Suprapubic skin (tissue), 4 donors: ENCODE measurements around the gene SLC17A2. TPM values are rescaled to one million over a fixed set of nuclear protein-coding genes. Genes with fewer than 3 reads are reported as not detected.

Source experiments
- DNase-seq, 2 donors: peaks; one replicate each; pipeline ENCODE4 v3.0.0-alpha.2; 2019; ENCODE audit warnings: low spot score in 2 of 2
- H3K27ac ChIP-seq: fragments of 200-600 bp; sonication (generic); one replicate; pipeline ENCODE4 v1.5.1; 2019
- H3K27me3 ChIP-seq: fragments of 200-600 bp; sonication (generic); one replicate; pipeline ENCODE4 v1.5.1; 2019
- H3K36me3 ChIP-seq: fragments of 200-600 bp; sonication (generic); one replicate; pipeline ENCODE4 v1.5.1; 2019
- H3K4me1 ChIP-seq: fragments of 200-600 bp; sonication (generic); one replicate; pipeline ENCODE4 v1.5.1; 2019
- H3K4me3 ChIP-seq: fragments of 200-600 bp; sonication (generic); one replicate; pipeline ENCODE4 v1.5.1; 2019; ENCODE audit warnings: mild to moderate bottlenecking
- H3K9me3 ChIP-seq: fragments of 200-600 bp; sonication (generic); one replicate; pipeline ENCODE4 v1.5.1; 2019
- EP300 ChIP-seq: sonication (generic); formaldehyde crosslinking; IDR thresholded peaks from one replicate; pipeline ENCODE4 v1.6.1; 2017; ENCODE audit warnings: antibody characterized with exemption
- POLR2A ChIP-seq, 2 donors: fragments of 450-650 bp; IDR thresholded peaks; one replicate each; pipeline ENCODE4 v1.6.1; 2017; ENCODE audit warnings: antibody characterized with exemption in 2 of 2, mild to moderate bottlenecking in 2 of 2, moderate library complexity in 2 of 2
- POLR2AphosphoS5 ChIP-seq, 3 donors: sonication (generic); formaldehyde crosslinking; IDR thresholded peaks; one replicate each; pipeline ENCODE4 v1.6.1; 2017; ENCODE audit warnings: antibody characterized with exemption in 3 of 3
- WGBS: methylation state at CpG from one replicate; pipeline ENCODE4 v1.1.5; 2018; 5-methylcytosine and 5-hydroxymethylcytosine counted together
- total RNA-seq, 4 donors: library from RNA; depleted of rRNA; stranded (reverse); fragments of >200 nt; gene quantifications; one replicate each; pipeline ENCODE4 v1.1.0, GENCODE V29; 2016
- TF ChIP-seq, protein P1 (sequence below), 2 donors: fragments of 200-600 bp in 1 of 2; fragments of 450-650 bp in 1 of 2; sonication (generic) in 1 of 2; IDR thresholded peaks; one replicate each; pipeline ENCODE4 v1.5.1; 2016 to 2019; ENCODE audit warnings: antibody characterized with exemption in 2 of 2, mild to moderate bottlenecking in 1 of 2, moderate library complexity in 1 of 2

The SLC17A2 gene
- total RNA-seq, 4 donors from 2014 or later = not detected

DNA sequence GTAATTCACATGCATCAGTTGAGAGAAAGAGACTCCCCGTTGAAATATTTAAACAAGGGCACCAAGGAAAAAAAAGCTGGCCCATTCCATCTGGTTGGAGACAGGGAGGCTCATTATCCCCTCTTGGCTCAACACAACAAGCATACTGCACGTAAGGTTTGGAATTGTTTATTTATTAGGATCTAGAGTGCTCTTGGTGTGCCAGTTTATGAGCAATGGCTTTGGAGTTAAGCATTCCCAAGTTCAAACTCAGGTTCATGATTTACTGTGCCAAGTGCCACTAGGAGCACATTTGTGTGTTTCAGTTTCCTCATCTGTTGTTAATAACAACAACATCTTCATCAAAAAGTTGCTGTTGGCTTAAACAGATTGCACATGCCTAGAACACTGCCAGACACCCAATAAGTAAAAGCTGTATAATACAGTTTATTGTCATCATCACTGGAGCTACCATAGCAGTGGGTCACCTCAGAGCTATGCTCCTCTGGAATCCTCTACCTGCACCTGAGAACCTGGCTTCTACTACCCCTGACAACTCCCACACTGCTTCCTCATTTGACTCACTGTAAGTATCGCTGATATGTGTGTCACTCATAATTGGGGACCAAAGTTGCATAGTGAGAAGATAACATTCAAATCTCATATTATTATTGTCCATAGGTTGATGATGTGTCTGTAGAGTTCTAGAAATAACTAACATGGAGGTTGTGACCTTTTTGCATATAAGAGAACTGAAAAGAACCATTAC, 61.9 kb downstream of the SLC17A2 start:
- WGBS = 80% methylated on average over 3 of the region's 3 CpGs
- Histone ChIP-seq H3K27ac (no peak overlapping the region), H3K36me3 (no peaks in the 10 kb centered on the region), H3K27me3 (no peaks in the 10 kb centered on the region), H3K9me3 (no peaks in the 10 kb centered on the region), H3K4me1 (no peaks in the 10 kb centered on the region), H3K4me3 (no peak overlapping the region)
- TF ChIP-seq, protein P1, sequence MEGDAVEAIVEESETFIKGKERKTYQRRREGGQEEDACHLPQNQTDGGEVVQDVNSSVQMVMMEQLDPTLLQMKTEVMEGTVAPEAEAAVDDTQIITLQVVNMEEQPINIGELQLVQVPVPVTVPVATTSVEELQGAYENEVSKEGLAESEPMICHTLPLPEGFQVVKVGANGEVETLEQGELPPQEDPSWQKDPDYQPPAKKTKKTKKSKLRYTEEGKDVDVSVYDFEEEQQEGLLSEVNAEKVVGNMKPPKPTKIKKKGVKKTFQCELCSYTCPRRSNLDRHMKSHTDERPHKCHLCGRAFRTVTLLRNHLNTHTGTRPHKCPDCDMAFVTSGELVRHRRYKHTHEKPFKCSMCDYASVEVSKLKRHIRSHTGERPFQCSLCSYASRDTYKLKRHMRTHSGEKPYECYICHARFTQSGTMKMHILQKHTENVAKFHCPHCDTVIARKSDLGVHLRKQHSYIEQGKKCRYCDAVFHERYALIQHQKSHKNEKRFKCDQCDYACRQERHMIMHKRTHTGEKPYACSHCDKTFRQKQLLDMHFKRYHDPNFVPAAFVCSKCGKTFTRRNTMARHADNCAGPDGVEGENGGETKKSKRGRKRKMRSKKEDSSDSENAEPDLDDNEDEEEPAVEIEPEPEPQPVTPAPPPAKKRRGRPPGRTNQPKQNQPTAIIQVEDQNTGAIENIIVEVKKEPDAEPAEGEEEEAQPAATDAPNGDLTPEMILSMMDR (IDR thresholded peaks at IDR 0.05) = no peak
- TF ChIP-seq POLR2AphosphoS5 (IDR thresholded peaks at IDR 0.05) = no peak
- TF ChIP-seq POLR2A (IDR thresholded peaks at IDR 0.05) = no peak
- no peak for TF ChIP-seq EP300
- no peak for DNase-seq

DNA sequence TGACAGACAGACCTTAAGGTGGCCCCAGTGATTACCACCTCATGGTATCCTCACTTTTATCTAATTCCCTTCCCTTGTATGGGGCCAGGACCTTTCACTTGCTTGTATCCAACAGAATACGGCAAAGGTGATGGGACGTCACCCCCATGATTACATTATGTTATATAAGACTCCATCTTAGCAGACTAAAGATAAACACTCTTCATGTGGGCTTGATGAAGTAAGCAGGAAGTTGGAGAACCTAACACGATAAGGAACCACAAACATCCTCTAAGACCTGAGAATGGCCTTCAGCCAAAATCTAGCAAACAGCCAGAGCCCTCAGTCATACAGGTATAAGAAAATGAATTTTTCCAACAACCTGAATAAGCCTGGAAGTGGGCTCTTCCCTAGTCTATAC, 64.5 kb downstream of the SLC17A2 start:
- no peak overlapping the region for H3K4me3 ChIP-seq
- H3K9me3 ChIP-seq = no peaks in the 10 kb centered on the region
- no peak overlapping the region for H3K27ac ChIP-seq
- H3K27me3 ChIP-seq = no peaks in the 10 kb centered on the region
- no peaks in the 10 kb centered on the region for H3K4me1 ChIP-seq
- 74% methylated on average over 3 of the region's 3 CpGs for WGBS
- H3K36me3 ChIP-seq = no peaks in the 10 kb centered on the region
- no peak for DNase-seq
- TF ChIP-seq, protein P1 (IDR thresholded peaks at IDR 0.05) = no peak

DNA sequence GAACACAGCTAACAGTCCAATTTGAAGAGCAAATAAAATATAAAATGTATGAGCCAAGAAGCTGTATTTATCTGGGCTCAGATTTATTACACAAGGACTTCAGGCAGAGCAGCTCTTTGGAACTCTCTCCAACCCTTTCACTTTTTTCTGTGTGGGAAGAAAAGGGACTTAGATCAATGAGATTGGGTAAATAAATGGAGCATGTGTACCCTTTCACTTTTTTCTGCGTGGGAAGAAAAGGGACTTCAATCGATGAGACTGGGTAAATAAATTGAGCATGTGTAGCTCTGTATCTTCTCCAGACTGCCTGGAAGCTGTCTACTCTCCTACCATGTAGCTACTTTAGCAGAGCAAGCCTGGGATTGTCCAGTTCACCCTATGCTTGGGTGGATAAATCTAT, 67.1 kb downstream of the SLC17A2 start:
- Histone ChIP-seq H3K36me3 (no peaks in the 10 kb centered on the region), H3K27me3 (peaks cover 3% of the 10 kb centered on the region), H3K4me1 (no peaks in the 10 kb centered on the region), H3K27ac (no peak overlapping the region), H3K9me3 (no peaks in the 10 kb centered on the region), H3K4me3 (no peak overlapping the region)
- WGBS = 79% methylated on average over 2 of the region's 2 CpGs
- TF ChIP-seq POLR2AphosphoS5 (IDR thresholded peaks at IDR 0.05) (no peak), EP300 (no peak), POLR2A (IDR thresholded peaks at IDR 0.05) (no peak)
- TF ChIP-seq, protein P1 (IDR thresholded peaks at IDR 0.05) = no peak
- no peak for DNase-seq

Other genes starting within 250 kb of the SLC17A2 start
- gene SLC17A4, start 175.9 kb downstream of the SLC17A2 start, total RNA-seq = not detected
- gene SLC17A1, start 98.6 kb downstream of the SLC17A2 start, total RNA-seq = not detected
- gene SLC17A3, start 56.4 kb downstream of the SLC17A2 start, total RNA-seq = not detected
- 10 to 100 TPM in 1 of 4 donors, 1 to 10 TPM in 3; 3.9 to 14.9 (median 6.4) TPM for gene TRIM38, start 32.1 kb upstream of the SLC17A2 start, total RNA-seq
- 1 to 10 TPM; 2.1 to 4.2 (median 3.6) TPM for gene HFE, start 156.7 kb upstream of the SLC17A2 start, total RNA-seq